Progenitor cell of endocrine pancreas (in vitro differentiated cells): ENCODE results near the gene ERGIC2. TPM values are rescaled to one million over a fixed set of nuclear protein-coding genes. Genes with fewer than 3 reads are reported as not detected.
A peak's percentile ranks its signal among the peaks of the same experiment; 100 is the strongest.

Source experiments
- DNase-seq: peaks from one replicate; pipeline ENCODE4 v3.0.0; 2021; ENCODE audit warnings: low spot score; ENCODE audit not compliant: unreplicated experiment
- H3K27ac Mint-ChIP-seq: 2 replicates; pipeline ENCODE4 v1.8.0; 2021; ENCODE audit warnings: mild to moderate bottlenecking, moderate library complexity, mixed read lengths
- H3K27me3 Mint-ChIP-seq: 2 replicates; pipeline ENCODE4 v1.8.0; 2021; ENCODE audit warnings: mixed read lengths
- H3K36me3 Mint-ChIP-seq: 2 replicates; pipeline ENCODE4 v1.8.0; 2022; ENCODE audit warnings: mixed read lengths; ENCODE audit not compliant: insufficient read depth
- H3K4me1 Mint-ChIP-seq: 2 replicates; pipeline ENCODE4 v1.8.0; 2021; ENCODE audit warnings: low read depth, mixed read lengths
- H3K4me3 Mint-ChIP-seq: 2 replicates; pipeline ENCODE4 v1.8.0; 2021; ENCODE audit warnings: low read depth, mild to moderate bottlenecking, moderate library complexity, mixed read lengths
- H3K9me3 Mint-ChIP-seq: 2 replicates; pipeline ENCODE4 v1.8.0; 2021; ENCODE audit warnings: low read depth, mixed read lengths
- CTCF ChIP-seq: fragments of 200-600 bp; sonication (generic); IDR thresholded peaks from one replicate; pipeline ENCODE4 v1.5.0; 2021; ENCODE audit warnings: antibody characterized with exemption, mild to moderate bottlenecking; ENCODE audit not compliant: unreplicated experiment
- total RNA-seq: library from RNA; stranded (reverse); gene quantifications from 2 replicates; pipeline ENCODE4 v1.2.1, GENCODE V29; 2021

Gene ERGIC2
- total RNA-seq, 1 donor from 2014 or later, result 115 TPM

- Mint-ChIP-seq H3K27me3 (no peaks in the 10 kb centered on the region), H3K9me3 (no peaks in the 10 kb centered on the region), H3K4me1 (peaks cover 3% of the 10 kb centered on the region), H3K4me3 (no peak overlapping the region), H3K36me3 (no peaks in the 10 kb centered on the region), H3K27ac (no peak overlapping the region)
- TF ChIP-seq CTCF, result no peak
- no peak for DNase-seq
Observed at GRCh38 chr12:29310899-29311298, 70.1 kb downstream of the ERGIC2 start.

- no peaks in the 10 kb centered on the region for H3K9me3 Mint-ChIP-seq
- H3K4me3 Mint-ChIP-seq, result no peak overlapping the region
- no peak overlapping the region for H3K27ac Mint-ChIP-seq
- H3K36me3 Mint-ChIP-seq, result no peaks in the 10 kb centered on the region
- peak; percentile 72 for TF ChIP-seq CTCF
- no peaks in the 10 kb centered on the region for H3K27me3 Mint-ChIP-seq
- DNase-seq, result no peak
- peaks cover 3% of the 10 kb centered on the region for H3K4me1 Mint-ChIP-seq
Observed at GRCh38 chr12:29309320-29309902, 71.6 kb downstream of the ERGIC2 start.

- no peak for TF ChIP-seq CTCF
- Mint-ChIP-seq H3K36me3 (no peaks in the 10 kb centered on the region), H3K4me1 (peaks cover 11% of the 10 kb centered on the region), H3K4me3 (no peak overlapping the region), H3K9me3 (no peaks in the 10 kb centered on the region), H3K27ac (no peak overlapping the region), H3K27me3 (no peaks in the 10 kb centered on the region)
- DNase-seq, result no peak
Observed at GRCh38 chr12:29306682-29307081, 74.3 kb downstream of the ERGIC2 start.

- no peak for TF ChIP-seq CTCF
- no peak overlapping the region for H3K4me3 Mint-ChIP-seq
Observed at GRCh38 chr12:29306266-29306665, 74.7 kb downstream of the ERGIC2 start.

GRCh38 chr12:29304388-29304787 is 76.6 kb downstream of the ERGIC2 start:
- Mint-ChIP-seq H3K4me1 (peaks cover 11% of the 10 kb centered on the region), H3K36me3 (no peaks in the 10 kb centered on the region), H3K4me3 (no peak overlapping the region), H3K9me3 (no peaks in the 10 kb centered on the region), H3K27ac (no peak overlapping the region), H3K27me3 (no peaks in the 10 kb centered on the region)
- no peak for TF ChIP-seq CTCF
- no peak for DNase-seq

More at GRCh38 chr12:29306266-29306665, 74.7 kb downstream of the ERGIC2 start:
- Mint-ChIP-seq H3K36me3 (no peaks in the 10 kb centered on the region), H3K9me3 (no peaks in the 10 kb centered on the region), H3K27ac (no peak overlapping the region), H3K27me3 (no peaks in the 10 kb centered on the region), H3K4me1 (peaks cover 11% of the 10 kb centered on the region)
- no peak for DNase-seq
